HG03196 (cell line): Measurements from ENCODE around the gene SYNPO2.
"Not testable (repeated sequence)": the region's sequence is repeated elsewhere in the genome, so short reads cannot be mapped to it uniquely, and the experiment has no call there.

Experiments
- ATAC-seq: cut with Tn5 transposase; IDR thresholded peaks from one replicate; pipeline ENCODE4 v1.9.1; 2021; ENCODE audit not compliant: unreplicated experiment

The SYNPO2 gene

DNA sequence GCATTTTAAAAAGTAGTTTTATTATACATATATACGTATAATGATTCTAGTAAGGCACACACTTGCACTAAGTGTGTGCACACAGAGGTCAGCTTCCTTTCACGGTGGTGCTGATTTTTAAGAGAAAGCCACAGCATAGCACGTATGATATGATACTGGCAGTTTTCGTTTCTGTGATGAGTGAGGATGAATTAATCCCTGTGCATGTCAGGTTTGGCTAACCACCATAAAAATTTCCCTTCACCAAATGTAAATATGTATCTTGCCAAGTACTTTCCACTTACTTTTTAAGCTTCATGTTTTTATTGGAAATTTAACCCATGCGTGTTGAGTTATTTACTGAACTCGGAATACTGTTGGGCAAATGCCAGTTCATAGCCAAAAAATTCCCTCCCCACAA, 84.6 kb downstream of the SYNPO2 start:
- no peak for ATAC-seq

DNA sequence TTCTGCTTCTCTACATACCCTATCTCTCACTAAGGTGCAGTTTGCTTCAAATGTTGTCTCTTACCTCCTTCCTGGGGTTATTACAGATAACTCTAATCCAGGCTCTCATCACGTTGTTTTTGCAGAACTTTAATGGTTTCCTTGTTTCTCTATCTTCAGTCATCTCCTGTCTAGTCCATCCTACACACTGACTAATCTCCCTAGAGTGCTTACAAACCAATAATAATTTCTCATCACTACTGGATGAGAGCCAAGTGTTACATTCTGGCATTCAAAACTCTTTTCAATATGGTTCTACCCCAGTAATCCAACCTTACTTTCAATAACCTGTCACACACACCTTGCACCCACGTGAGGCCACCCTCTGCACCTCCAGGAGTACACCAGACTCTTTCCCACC, 86.1 kb downstream of the SYNPO2 start:
- no peak for ATAC-seq

DNA sequence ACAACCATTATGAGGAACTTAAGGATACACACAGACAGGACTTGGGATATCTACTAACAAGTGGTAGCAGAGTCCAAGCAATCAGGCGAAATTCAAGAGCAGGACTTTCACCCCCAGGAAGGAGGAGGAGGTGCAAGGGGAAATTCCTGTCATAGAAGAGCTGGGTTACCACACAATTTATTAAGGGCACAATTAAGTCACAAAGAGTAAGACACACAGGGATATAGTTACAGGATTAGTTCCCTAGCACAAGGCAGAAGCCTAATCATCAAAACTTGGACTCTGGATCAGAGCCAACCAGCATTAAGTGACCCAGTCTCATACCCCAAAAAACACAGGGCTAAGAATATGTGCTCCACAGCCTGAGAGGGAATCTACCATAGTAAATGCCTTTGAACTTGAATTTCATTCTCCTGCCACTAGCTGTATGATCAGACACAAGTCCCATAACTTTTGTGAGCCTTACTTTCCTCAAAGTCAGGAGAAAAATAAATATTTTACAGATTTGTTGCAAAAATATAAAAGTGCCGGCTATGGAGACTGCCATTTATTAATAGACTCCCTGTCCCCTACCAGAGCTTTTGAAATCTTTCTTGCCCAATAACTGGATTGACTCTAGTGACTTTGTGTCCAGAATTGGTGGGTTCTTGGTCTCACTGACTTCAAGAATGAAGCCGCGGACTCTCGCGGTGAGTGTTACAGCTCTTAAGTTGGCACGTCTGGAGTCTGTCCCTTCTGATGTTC, 87.0 kb downstream of the SYNPO2 start:
- ATAC-seq = no peak

DNA sequence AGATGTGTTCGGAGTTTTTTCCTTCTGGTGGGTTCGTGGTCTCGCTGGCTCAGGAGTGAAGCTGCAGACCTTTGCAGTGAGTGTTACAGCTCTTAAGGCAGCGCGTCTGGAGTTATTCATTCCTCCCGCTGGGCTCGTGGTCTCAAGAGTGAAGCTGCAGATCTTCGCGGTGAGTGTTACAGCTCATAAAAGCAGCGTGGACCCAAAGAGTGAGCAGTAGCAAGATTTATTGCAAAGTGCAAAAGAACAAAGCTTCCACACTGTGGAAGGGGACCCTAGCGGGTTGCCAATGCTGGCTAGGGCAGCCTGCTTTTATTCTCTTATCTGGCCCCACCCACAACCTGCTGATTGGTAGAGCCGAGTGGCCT, 87.5 kb downstream of the SYNPO2 start:
- not testable (repeated sequence) for ATAC-seq

DNA sequence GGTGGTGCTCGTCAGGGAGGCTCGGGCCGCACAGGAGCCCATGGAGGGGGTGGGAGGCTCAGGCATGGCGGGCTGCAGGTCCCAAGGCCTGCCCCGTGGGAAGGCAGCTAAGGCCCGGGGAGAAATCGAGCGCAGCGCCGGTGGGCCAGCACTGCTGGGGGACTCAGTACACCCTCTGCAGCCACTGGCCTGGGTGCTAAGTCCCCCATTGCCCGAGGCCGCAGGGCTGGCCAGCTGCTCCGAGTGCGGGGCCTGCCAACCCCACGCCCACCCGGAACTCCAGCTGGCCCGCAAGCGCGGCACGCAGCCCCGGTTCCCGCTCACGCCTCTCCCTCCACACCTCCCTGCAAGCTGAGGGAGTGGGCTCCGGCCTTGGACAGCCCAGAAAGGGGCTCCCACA, 88.4 kb downstream of the SYNPO2 start:
- ATAC-seq = not testable (repeated sequence)

DNA sequence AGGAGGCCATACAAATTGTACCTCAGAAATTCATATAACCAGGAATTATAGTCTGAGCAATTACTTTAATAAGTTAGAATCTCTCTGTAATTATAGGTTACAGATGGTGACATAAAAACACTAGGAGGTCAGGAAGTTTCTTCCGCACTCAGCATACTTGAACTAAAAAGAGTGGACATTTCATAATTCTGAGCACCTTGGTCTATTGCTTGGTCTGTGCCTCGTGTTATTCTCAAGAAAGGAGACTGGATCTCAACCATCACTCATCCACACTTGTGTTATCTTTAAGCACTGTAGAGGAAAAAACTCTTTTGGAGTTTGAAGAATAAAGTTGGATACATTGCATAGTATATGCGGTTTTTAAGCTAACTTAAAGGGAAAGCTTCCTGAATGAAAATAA, 91.1 kb downstream of the SYNPO2 start:
- no peak for ATAC-seq

DNA sequence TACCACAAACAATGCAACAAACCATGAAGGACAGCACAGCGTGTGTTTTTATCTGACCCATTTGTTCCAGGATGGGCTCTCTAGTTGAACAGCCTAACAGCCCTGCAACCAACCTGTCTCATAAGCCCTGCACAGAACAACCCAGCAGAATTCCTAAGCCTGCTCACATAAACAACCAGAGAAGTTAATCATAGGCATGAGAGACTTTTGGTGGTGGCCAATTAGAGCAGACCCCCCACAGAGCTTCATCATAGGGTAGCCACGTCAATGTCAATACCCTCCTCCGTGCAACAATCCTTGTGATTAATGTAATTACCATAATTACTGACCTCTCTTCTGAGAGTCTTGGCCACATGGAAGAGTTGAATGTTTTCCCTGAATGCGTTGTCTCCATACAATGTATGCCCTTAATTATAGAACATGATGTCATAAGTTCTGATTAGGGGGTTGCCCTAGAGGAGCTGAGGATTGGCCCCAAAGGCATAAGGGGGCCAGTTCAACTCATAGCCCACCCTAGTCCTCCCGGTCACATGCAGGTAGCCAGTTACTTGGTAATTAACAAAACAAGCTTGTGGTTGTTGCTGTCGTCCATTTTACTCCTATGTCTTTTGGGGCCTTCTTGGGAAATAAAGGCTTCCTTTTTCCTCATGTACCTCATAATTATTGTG, 92.7 kb downstream of the SYNPO2 start:
- ATAC-seq = no peak

DNA sequence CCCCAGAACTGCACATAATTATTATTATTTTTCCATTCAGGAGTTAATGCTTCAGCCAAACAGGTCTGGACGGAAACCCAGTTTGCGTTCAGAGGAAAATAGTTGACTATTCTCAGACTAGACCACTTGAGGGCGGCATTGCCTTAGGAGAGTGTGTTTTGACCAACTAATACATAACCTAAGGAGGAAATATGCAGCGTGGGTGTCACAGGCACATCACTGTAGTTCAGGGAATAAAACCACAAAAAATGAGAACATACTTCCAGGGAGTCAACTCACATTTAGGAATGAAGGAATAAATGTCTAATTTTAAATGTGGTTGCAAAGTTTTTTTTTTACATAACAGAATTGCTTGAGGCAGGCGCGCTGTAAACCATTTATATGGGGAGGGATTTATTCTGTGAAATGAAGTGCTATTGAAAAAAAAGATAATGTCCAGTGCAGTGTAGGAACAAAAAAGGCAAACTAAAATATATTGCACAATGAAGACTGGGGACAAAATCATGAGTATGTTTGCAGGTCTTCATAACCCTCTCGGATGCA, 93.3 kb downstream of the SYNPO2 start:
- peak; percentile 73 for ATAC-seq

DNA sequence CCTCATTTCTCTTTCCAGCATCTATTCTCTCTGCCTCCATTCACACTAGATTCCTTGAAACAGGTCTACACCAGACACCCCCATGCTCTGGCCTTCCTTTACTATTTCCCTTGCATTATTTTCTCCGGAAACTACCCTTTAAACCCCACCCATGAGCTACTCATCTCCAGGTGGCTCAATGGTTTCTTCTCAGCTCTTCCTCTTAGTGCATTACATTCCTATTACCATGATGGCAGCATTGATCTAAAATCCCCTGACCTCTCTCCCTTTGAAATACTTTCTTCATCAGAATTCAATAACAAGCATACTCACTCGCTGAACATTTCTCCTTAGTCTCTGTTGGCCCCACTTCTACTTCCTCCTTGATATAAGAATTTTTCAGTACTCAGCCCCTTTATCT, 94.6 kb downstream of the SYNPO2 start:
- ATAC-seq = no peak

DNA sequence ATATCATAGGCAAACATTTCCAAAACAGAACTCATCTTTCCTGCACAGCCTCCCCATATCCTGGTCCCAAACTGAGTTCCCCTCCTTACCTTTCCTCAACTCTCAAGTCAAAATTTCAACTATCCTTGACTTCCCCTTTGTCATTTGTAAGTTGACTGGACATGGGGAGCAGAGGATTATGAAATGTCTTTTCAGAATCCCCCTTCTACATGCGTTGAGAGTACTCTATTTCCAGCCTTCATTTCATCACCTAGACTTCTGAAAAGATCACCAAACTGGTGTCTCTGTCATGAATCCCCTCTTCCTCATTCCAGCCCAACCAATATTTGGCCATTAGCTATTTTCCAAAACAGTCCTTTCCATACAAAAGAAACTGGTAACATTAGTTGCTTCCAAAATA, 95.2 kb downstream of the SYNPO2 start:
- no peak for ATAC-seq

DNA sequence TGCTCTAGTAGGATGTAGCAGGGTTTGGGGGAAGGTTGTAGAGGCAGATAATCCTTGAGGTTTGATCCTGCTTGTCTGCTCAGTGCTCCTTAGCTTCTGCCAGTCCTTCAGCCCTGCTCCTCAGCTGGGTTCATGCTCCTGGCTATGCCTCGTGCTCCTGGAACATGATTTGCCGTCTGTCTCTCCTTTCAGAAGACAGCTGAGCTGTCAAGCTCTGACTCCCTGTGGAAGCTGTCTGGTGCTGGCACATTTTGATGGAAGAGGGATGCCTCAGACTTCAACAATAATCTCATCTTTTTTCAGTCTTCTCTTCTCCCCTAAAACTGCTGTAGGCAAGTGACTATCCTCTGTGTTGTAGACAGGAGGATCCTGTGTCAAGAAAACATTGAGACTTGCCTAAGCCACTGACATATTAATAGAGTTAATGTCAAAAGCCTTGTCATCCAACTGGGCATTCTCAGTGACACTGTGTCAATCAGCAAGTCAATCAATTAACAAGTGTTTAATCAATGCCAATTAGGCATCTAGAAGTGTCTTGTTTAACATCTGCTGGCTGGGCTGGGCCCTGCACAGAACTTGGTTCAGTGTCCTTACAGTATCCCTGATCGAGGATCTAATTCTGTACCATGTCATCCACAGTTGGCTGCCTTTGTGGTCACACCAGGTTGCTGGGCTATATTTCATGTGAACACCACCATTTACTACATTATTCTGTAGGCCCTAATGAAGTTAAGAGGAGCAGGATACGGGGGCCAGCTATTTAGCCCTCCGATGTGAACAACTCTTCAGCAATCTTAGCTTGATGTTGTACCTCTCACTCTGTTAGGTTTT, 96.7 kb downstream of the SYNPO2 start:
- ATAC-seq = no peak

DNA sequence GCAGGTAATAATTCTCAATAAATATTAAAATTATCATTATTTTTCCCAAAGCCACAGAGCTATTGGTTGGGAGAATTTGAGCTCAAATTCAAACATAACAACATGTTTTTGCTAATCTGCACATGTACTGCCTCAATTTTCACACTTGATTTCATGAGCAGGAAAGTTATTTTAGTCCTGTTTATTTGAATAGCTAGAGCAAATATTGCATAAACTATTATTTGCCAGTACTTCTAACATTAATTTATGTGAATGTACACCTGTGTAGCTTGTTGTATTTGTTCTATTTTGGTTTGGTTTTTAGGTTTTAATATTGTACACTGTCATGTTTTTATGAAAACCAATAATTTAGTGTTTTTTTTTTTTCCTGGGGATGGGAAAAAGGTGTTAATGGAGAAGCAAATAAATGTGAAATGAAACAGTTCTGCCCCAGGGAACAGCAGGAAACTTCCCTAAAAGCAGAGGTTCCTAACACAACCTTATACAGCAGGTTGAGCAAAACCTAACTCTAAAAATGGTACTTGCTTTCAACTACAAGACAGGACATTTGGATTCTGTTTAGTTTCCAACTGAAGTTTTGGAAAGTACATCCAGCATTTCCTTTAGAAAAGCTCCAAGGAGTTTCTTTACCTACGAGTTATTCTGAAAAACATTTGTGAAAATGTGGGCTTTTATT, 99.4 kb downstream of the SYNPO2 start:
- ATAC-seq = no peak

DNA sequence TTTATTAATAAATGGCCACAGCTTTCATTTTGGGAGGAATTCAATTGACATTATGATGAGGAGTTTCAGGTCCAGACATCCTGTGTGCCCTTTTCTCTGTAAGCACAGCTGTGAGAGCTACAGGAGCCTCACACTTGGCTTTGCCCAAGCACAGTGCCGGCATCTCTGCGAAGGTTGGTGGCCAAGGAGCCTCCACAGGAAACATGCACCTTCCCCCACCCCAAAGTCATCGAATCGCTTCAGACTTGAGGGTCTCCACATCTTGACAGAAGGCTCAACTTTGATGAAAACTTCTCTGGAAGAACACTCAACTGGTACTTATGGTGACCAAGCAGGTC, 100.0 kb downstream of the SYNPO2 start:
- ATAC-seq = no peak

DNA sequence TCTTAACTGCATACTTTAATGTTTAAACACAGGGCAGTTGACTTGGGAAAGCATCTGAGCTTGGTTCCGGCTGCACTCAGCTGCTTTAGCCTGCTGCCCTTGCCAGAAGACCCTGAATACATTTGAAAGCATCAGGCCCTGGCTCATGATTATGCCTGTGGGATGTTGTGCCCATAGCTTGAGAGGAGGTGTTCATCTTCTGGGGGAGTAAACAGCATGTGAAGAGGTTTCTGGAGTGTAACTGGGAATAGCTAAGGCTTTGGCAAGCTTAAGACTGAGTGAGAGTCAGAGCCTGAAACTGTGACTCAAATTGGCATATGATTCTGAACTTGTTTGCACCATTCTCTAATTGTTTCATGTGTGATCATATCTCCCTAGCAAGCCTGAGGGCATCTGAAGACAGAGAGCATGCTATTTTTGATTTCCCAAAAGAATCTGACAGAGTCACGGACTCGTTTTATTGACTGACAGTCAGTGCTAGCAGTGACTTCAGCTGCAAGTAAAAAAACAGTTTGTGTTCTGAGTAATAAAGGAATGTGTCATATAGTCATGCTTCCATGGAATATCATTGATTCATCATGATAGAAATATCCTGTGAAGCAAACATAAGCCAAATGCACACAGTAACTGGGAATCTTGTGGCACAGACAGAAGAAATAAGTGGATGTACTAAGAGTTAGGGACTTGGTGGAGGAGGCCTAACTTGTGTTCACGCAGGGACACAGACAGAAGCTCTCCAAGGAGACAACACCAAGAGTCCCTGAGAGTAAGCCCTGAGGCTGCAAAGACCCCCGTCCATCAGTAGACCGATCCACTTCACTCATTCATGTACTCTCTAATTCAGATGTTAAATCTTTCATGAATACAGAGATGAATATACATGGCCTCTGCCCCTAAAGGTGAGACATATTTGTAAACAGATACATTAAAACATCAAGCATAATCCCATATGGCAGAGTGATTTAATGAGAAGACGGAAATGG, 100.7 kb downstream of the SYNPO2 start:
- no peak for ATAC-seq

DNA sequence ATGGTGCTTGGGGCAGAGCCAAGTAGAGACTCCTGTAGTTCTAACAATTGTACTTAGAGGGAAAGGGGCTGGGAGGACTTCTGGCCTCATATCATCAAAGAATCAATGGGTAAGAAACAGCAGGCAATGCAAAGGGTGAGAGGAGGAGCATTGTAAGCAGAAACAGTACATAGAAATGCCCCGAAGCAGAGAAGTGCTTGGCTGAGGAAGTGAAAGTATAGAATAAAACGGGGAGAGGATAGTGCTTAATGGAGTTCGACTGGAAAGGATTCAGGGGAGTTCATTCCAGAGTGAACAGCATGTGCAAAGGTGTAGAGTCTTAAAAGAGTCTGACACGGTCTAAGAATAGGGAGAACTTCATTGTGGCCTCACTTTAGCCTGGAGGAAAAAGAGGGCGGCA, 103.0 kb downstream of the SYNPO2 start:
- ATAC-seq = no peak

DNA sequence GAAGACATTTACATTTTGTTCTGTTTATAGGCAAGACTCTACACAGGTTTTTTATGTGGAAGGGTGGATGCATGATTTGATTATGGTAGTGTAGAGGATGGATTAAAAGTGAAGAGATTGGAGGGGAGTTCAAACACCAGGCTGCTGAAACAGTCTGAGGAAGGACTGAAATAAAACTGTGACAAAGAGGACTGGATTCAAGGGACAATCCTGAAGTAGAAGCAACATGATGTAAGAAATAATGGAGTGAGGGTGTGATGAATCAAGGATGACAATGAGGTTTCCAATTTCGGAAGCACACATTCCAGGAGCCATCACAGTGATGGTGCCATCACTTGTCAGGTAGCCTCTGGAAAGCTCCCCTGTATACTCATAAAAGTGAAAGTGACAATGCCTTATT, 103.5 kb downstream of the SYNPO2 start:
- ATAC-seq = no peak

DNA sequence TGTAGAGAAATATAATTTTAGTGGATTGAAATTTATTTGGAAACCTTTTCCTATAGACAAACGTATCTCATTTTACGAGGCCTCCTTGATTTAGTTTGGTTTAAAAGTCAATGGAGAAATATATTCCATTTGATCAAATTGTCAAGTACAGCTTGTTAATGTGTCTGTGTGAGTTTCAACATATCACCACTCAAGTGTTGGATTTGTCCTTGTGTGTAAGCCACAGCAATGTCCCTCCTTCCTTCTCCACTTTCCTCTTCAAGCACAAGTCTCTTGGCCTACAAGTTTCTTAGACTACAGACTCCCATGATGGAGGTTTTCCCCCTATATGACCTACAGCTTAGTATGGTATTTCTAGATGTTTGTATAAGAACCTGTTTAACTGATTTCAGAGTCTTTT, 104.7 kb downstream of the SYNPO2 start:
- no peak for ATAC-seq

DNA sequence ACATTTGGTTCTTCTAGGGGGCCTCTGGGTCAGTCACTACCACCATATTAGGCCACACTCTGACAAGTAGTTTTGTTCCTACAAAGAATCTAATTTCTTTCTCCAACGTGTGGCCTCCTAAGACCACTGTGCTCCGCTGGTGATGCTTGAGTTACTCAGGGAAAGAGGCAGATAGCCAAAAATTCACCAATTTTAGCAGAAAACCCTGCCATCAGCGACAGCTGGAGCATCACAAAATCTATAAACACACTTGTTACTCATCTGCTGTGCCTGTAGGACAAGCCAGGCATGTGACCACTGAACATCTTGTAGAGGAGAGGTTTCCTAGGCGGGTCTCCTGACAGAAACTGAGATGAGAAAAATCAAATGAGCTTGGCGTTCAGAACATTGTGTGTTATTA, 105.4 kb downstream of the SYNPO2 start:
- no peak for ATAC-seq

DNA sequence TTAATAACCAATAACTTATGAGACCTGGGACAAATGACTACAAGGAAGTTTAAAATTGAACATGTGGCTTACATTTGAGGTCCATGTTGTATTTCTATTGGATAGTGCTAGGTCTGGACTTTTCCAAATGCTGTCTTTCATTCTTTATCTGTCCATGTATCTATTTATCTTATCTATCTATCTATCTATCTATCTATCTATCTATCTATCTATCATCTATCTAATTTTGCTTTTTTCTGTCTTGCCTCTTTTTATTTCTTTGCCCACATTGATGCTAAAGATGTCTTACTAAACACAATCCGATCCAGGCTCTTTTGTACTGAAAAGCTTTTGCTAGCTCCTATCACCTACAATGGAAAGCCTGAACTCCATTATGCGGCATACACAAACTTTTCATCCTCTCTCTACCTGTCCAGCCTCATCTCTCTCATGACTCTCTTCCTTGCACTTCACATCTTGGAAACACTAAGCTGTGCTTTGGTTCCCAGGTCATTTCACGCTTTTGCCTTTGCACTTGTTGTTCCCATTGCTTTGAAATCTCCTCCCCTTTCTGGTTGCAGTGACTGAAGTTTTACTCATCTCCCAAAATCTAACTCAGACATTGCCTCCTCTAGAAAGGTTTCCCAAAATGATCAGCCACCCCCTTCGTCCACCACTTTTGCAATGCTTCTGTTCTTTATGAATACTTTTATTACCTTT, 107.2 kb downstream of the SYNPO2 start:
- no peak for ATAC-seq

DNA sequence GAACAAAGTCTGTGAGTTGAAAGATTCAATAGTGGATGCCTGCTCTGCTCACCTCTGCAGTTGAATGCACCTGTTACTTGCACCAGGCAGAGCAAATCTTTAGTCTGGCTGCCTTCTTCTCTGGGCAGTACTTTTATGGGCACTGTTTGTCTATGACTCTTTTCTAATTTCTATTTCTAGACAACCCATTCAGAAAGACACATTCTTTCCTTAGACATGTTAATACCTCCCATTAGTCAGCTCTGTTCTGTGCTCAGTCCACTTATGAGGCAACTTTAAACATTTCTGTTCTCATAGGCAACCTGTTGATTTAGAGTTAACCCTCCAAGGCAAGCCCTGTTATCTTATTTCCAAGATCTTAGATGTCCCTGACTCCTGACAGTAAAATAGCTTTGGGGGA, 108.9 kb downstream of the SYNPO2 start:
- no peak for ATAC-seq
